NB4 (cell line): Measurements from ENCODE around the gene NAAA.

Experiments used
- DNase-seq: peaks from one replicate; pipeline ENCODE4 v3.0.0; 2010; ENCODE audit warnings: low read depth
- H3K4me3 ChIP-seq: one replicate; pipeline ENCODE4 v1.5.1; 2011; ENCODE audit warnings: mild to moderate bottlenecking, low read depth, low read length, moderate library complexity
- CTCF ChIP-seq: IDR thresholded peaks from one replicate; pipeline ENCODE4 v1.5.1; 2012; ENCODE audit warnings: low read depth, low read length
- MAX ChIP-seq: IDR thresholded peaks from 2 replicates; pipeline ENCODE4 v1.6.1; 2011; ENCODE audit warnings: low read depth, low read length
- MYC ChIP-seq: IDR thresholded peaks from 2 replicates; pipeline ENCODE4 v1.6.1; 2011; ENCODE audit warnings: low read depth, low read length
- POLR2A ChIP-seq: IDR thresholded peaks from 2 replicates; pipeline ENCODE4 v1.6.1; 2011; ENCODE audit warnings: mild to moderate bottlenecking; ENCODE audit not compliant: insufficient read length; ENCODE audit errors: extremely low read depth

NAAA gene

GRCh38 chr4:75909405-75909804, 31.4 kb downstream of the NAAA start:
- no peak overlapping the region for H3K4me3 ChIP-seq
- no peak for TF ChIP-seq MYC
- no peak for TF ChIP-seq CTCF
- no peak for TF ChIP-seq POLR2A
- TF ChIP-seq MAX = no peak
- peak; percentile 18 for DNase-seq

GRCh38 chr4:75908555-75908954, 32.3 kb downstream of the NAAA start:
- peak; percentile 72 for DNase-seq

GRCh38 chr4:75907966-75908365, 32.8 kb downstream of the NAAA start:
- TF ChIP-seq POLR2A = no peak
- TF ChIP-seq CTCF = no peak
- TF ChIP-seq MYC = no peak
- TF ChIP-seq MAX = no peak
- DNase-seq = peak; percentile 90

More at GRCh38 chr4:75908555-75908954, 32.3 kb downstream of the NAAA start:
- no peak for TF ChIP-seq POLR2A
- no peak for TF ChIP-seq MAX
- TF ChIP-seq CTCF = no peak
- no peak for TF ChIP-seq MYC
- peak overlapping the region; percentile 51 for H3K4me3 ChIP-seq

GRCh38 chr4:75904076-75904475, 36.7 kb downstream of the NAAA start:
- DNase-seq = no peak
- TF ChIP-seq MAX (no peak), POLR2A (no peak), MYC (no peak)
- H3K4me3 ChIP-seq = no peak overlapping the region

More at GRCh38 chr4:75907966-75908365, 32.8 kb downstream of the NAAA start:
- peak overlapping the region; percentile 51 for H3K4me3 ChIP-seq

GRCh38 chr4:75902352-75902751, 38.5 kb downstream of the NAAA start, which contains the start of gene PPEF2:
PPEF2 (minus strand) TSS chr4:75902452; CDS start chr4:75896325, 6,127 bp downstream.
- TF ChIP-seq MAX (no peak), CTCF (no peak), POLR2A (no peak), MYC (no peak)
- DNase-seq = no peak
- no peak within 1 kb of the TSS for H3K4me3 ChIP-seq

- H3K4me3 ChIP-seq = no peak overlapping the region
- no peak for TF ChIP-seq CTCF
- no peak for TF ChIP-seq MYC
- no peak for TF ChIP-seq POLR2A
- TF ChIP-seq MAX = no peak
- DNase-seq = no peak
These were observed 42.3 kb downstream of the NAAA start for GRCh38 chr4:75898536-75898935.
